ENCODE measurements around the gene MARCHF9. TPM values are rescaled to one million over a fixed set of nuclear protein-coding genes. Genes with fewer than 3 reads are reported as not detected.

Gene MARCHF9
- total RNA-seq, 2 experiments from 2014 or later: 10.4 to 10.8 TPM

- Mint-ChIP-seq H3K4me3 (peak overlapping the region; percentile 97), H3K36me3 (ENCODE audit: low read depth) (peaks cover 17% of the 10 kb centered on the region), H3K27me3 (ENCODE audit: low read depth) (no peaks in the 10 kb centered on the region), H3K9me3 (no peaks in the 10 kb centered on the region), H3K4me1 (ENCODE audit: low read depth) (peaks cover 51% of the 10 kb centered on the region), H3K27ac (peak overlapping the region; percentile 97)
- DNase-seq: peak; percentile 91
- CTCF ChIA-PET: interaction anchor here (0.6 to 4.0 kb wide), 23 partner anchors 8 to 280 kb away, joined by 3 to 21 read pairs (median 4); partner anchors contain the start of genes CDK4 and OS9
- intact Hi-C loops (cut with micrococcal nuclease): loop anchor here (1.0 to 5.0 kb wide), 8 partner anchors 13 to 500 kb away; partner anchors contain the start of genes B4GALNT1, DCTN2, GLI1 and MARCHF9
Measured at GRCh38 chr12:57741844-57742738, 12.8 kb upstream of the MARCHF9 start.

GRCh38 chr12:57743769-57744168 lies 11.1 kb upstream of the MARCHF9 start:
- Mint-ChIP-seq H3K27me3 (ENCODE audit: low read depth) (no peaks in the 10 kb centered on the region), H3K36me3 (ENCODE audit: low read depth) (peaks cover 26% of the 10 kb centered on the region), H3K27ac (peak overlapping the region; percentile 94), H3K9me3 (no peaks in the 10 kb centered on the region), H3K4me1 (ENCODE audit: low read depth) (peaks cover 51% of the 10 kb centered on the region), H3K4me3 (peak overlapping the region; percentile 85)
- CTCF ChIA-PET: interaction anchor here (1.1 to 4.0 kb wide), 5 partner anchors 15 to 161 kb away, joined by 3 to 21 read pairs (median 6); partner anchors contain the start of gene OS9
- no peak for DNase-seq
- intact Hi-C loops (cut with micrococcal nuclease): loop anchor here (1.0 to 5.0 kb wide), 3 partner anchors 9 to 501 kb away; partner anchors contain the start of genes ARHGAP9 and CDK4

- no peaks in the 10 kb centered on the region for H3K27me3 Mint-ChIP-seq (ENCODE audit: low read depth)
- peaks cover 30% of the 10 kb centered on the region for H3K36me3 Mint-ChIP-seq (ENCODE audit: low read depth)
- peak; percentile 91 for DNase-seq
- H3K27ac Mint-ChIP-seq: peak overlapping the region; percentile 94
- intact Hi-C loops (cut with micrococcal nuclease): loop anchor here (1.0 to 5.0 kb wide), 3 partner anchors 8 to 502 kb away; partner anchors contain the start of genes ARHGAP9 and CDK4
- peak overlapping the region; percentile 85 for H3K4me3 Mint-ChIP-seq
- CTCF ChIA-PET: interaction anchor here (0.8 to 4.0 kb wide), 7 partner anchors 12 to 284 kb away, joined by 3 to 21 read pairs (median 6); partner anchors contain the start of gene OS9
- peaks cover 46% of the 10 kb centered on the region for H3K4me1 Mint-ChIP-seq (ENCODE audit: low read depth)
- no peaks in the 10 kb centered on the region for H3K9me3 Mint-ChIP-seq
Measured at GRCh38 chr12:57744194-57744776, 10.6 kb upstream of the MARCHF9 start.

GRCh38 chr12:57744777-57745484 lies 10.0 kb upstream of the MARCHF9 start, which contains the start of gene TSPAN31:
TSPAN31 (plus strand) TSS chr12:57745039; CDS start chr12:57745155, 116 bp downstream.
- Mint-ChIP-seq H3K9me3 (no peaks in the 10 kb centered on the region), H3K27me3 (ENCODE audit: low read depth) (no peaks in the 10 kb centered on the region), H3K27ac (peak within 1 kb of the TSS; percentile 94), H3K36me3 (ENCODE audit: low read depth) (peaks cover 32% of the 10 kb centered on the region), H3K4me3 (peak within 1 kb of the TSS; percentile 85), H3K4me1 (ENCODE audit: low read depth) (peaks cover 40% of the 10 kb centered on the region)
- DNase-seq: peak; percentile 99
- intact Hi-C loops (cut with micrococcal nuclease): loop anchor here (1.0 to 5.0 kb wide), 3 partner anchors 7 to 503 kb away; partner anchors contain the start of genes ARHGAP9 and CDK4
- CTCF ChIA-PET: interaction anchor here (0.6 to 2.3 kb wide), 7 partner anchors 12 to 285 kb away, joined by 3 to 8 read pairs (median 4); partner anchors contain the start of gene OS9

- no peak for DNase-seq
- Mint-ChIP-seq H3K27ac (peak overlapping the region; percentile 94), H3K4me3 (peak overlapping the region; percentile 85), H3K36me3 (ENCODE audit: low read depth) (peaks cover 36% of the 10 kb centered on the region), H3K27me3 (ENCODE audit: low read depth) (no peaks in the 10 kb centered on the region), H3K9me3 (no peaks in the 10 kb centered on the region), H3K4me1 (ENCODE audit: low read depth) (peaks cover 42% of the 10 kb centered on the region)
- CTCF ChIA-PET: interaction anchor here (0.6 to 2.3 kb wide), 6 partner anchors 11 to 285 kb away, joined by 3 to 8 read pairs (median 5); partner anchors contain the start of gene OS9
- intact Hi-C loops (cut with micrococcal nuclease): loop anchor here (2.0 kb wide), 1 partner anchor 267 kb away; the partner anchor contains the start of gene ARHGAP9
Measured at GRCh38 chr12:57745485-57745881, 9.4 kb upstream of the MARCHF9 start.

GRCh38 chr12:57746025-57746424 lies 8.9 kb upstream of the MARCHF9 start:
- H3K36me3 Mint-ChIP-seq (ENCODE audit: low read depth): peaks cover 39% of the 10 kb centered on the region
- H3K4me1 Mint-ChIP-seq (ENCODE audit: low read depth): peaks cover 42% of the 10 kb centered on the region
- peak overlapping the region; percentile 85 for H3K4me3 Mint-ChIP-seq
- H3K27ac Mint-ChIP-seq: peak overlapping the region; percentile 94
- H3K9me3 Mint-ChIP-seq: no peaks in the 10 kb centered on the region
- H3K27me3 Mint-ChIP-seq (ENCODE audit: low read depth): no peaks in the 10 kb centered on the region
- no peak for DNase-seq
- CTCF ChIA-PET: interaction anchor here (1.9 kb wide), 1 partner anchor 11 kb away, joined by 8 read pairs; no protein-coding TSS in a partner anchor
- intact Hi-C loops (cut with micrococcal nuclease): no loop called here

GRCh38 chr12:57749061-57749460 lies 5.8 kb upstream of the MARCHF9 start:
- H3K27me3 Mint-ChIP-seq (ENCODE audit: low read depth): no peaks in the 10 kb centered on the region
- H3K36me3 Mint-ChIP-seq (ENCODE audit: low read depth): peaks cover 50% of the 10 kb centered on the region
- CTCF ChIA-PET: interaction anchor here (1.9 kb wide), 1 partner anchor 10 kb away, joined by 5 read pairs; no protein-coding TSS in a partner anchor
- H3K4me3 Mint-ChIP-seq: no peak overlapping the region
- peaks cover 55% of the 10 kb centered on the region for H3K4me1 Mint-ChIP-seq (ENCODE audit: low read depth)
- H3K27ac Mint-ChIP-seq: no peak overlapping the region
- intact Hi-C loops (cut with micrococcal nuclease): no loop called here
- DNase-seq: no peak
- no peaks in the 10 kb centered on the region for H3K9me3 Mint-ChIP-seq

GRCh38 chr12:57750561-57751431 lies 4.1 kb upstream of the MARCHF9 start:
- Mint-ChIP-seq H3K9me3 (no peaks in the 10 kb centered on the region), H3K27ac (peak overlapping the region; percentile 99), H3K4me3 (peak overlapping the region; percentile 100), H3K27me3 (ENCODE audit: low read depth) (no peaks in the 10 kb centered on the region), H3K4me1 (ENCODE audit: low read depth) (peaks cover 46% of the 10 kb centered on the region), H3K36me3 (ENCODE audit: low read depth) (peaks cover 41% of the 10 kb centered on the region)
- intact Hi-C loops (cut with micrococcal nuclease): loop anchor here (1.0 to 5.0 kb wide), 2 partner anchors 272 to 513 kb away; a partner anchor contains a TSS
- DNase-seq: no peak
- CTCF ChIA-PET: interaction anchor here (1.1 to 1.9 kb wide), 3 partner anchors 8 to 10 kb away, joined by 3 to 5 read pairs (median 5); no protein-coding TSS in a partner anchor

GRCh38 chr12:57751432-57751787 lies 3.5 kb upstream of the MARCHF9 start:
- CTCF ChIA-PET: no interaction called here
- DNase-seq: no peak
- Mint-ChIP-seq H3K9me3 (no peaks in the 10 kb centered on the region), H3K4me3 (peak overlapping the region; percentile 100), H3K36me3 (ENCODE audit: low read depth) (peaks cover 38% of the 10 kb centered on the region), H3K4me1 (ENCODE audit: low read depth) (peaks cover 45% of the 10 kb centered on the region), H3K27me3 (ENCODE audit: low read depth) (no peaks in the 10 kb centered on the region), H3K27ac (peak overlapping the region; percentile 99)
- intact Hi-C loops (cut with micrococcal nuclease): loop anchor here (1.0 to 5.0 kb wide), 2 partner anchors 273 to 514 kb away; a partner anchor contains a TSS

- Mint-ChIP-seq H3K36me3 (ENCODE audit: low read depth) (peaks cover 41% of the 10 kb centered on the region), H3K4me3 (peak within 1 kb of the TSS; percentile 100), H3K9me3 (no peaks in the 10 kb centered on the region), H3K4me1 (ENCODE audit: low read depth) (peaks cover 51% of the 10 kb centered on the region), H3K27me3 (ENCODE audit: low read depth) (no peaks in the 10 kb centered on the region), H3K27ac (peak within 1 kb of the TSS; percentile 99)
- DNase-seq: peak; percentile 99
- CTCF ChIA-PET: interaction anchor here (0.8 to 0.9 kb wide), 2 partner anchors 11 to 31 kb away, joined by 3 to 4 read pairs; partner anchors contain the start of gene TSFM
- intact Hi-C loops (cut with micrococcal nuclease): loop anchor here (1.0 to 5.0 kb wide), 10 partner anchors 8 to 515 kb away; partner anchors contain the start of genes ATP23, EEF1AKMT3, MBD6 and METTL1
Measured at GRCh38 chr12:57751788-57752667, 2.9 kb upstream of the MARCHF9 start, which contains the start of gene CDK4. CDK4 (minus strand) TSS chr12:57752310; CDS start chr12:57751717, 593 bp downstream.

Data from activated naive CD4-positive, alpha-beta T cell treated with anti-CD3 and anti-CD28 coated beads for 36 hours (primary cell).